HepG2 (cell line): ENCODE measurements around the gene MNAT1.

ENCODE experiments used
- ATRX ChIP-seq: sonication (generic); formaldehyde crosslinking; IDR thresholded peaks from 2 replicates; pipeline ENCODE4 v1.4.0; 2020; ENCODE audit warnings: missing genetic modification reagents, borderline replicate concordance
- FIP1L1 ChIP-seq: fragments of 200-400 bp; formaldehyde crosslinking; IDR thresholded peaks from 2 replicates; pipeline ENCODE4 v1.6.1; 2018; ENCODE audit warnings: low read depth, mild to moderate bottlenecking, low read length, moderate library complexity, borderline replicate concordance; ENCODE audit not compliant: insufficient read depth
- FOXK2 ChIP-seq: fragments of 450-650 bp; IDR thresholded peaks from 2 replicates; pipeline ENCODE4 v1.6.1; 2016
- IRF2 ChIP-seq: IDR thresholded peaks from 2 replicates; pipeline ENCODE4 v1.6.1; 2018; ENCODE audit warnings: missing genetic modification reagents, missing compliant biosample characterization
- JUN ChIP-seq: sonication (generic); formaldehyde crosslinking; IDR thresholded peaks from 2 replicates; pipeline ENCODE4 v1.4.0; 2020; ENCODE audit warnings: mild to moderate bottlenecking, missing genetic modification reagents
- MAFG ChIP-seq: sonication (generic); formaldehyde crosslinking; IDR thresholded peaks from 2 replicates; pipeline ENCODE4 v1.5.1; 2020; ENCODE audit warnings: mild to moderate bottlenecking, missing genetic modification reagents
- ZNF780A ChIP-seq: sonication (generic); formaldehyde crosslinking; IDR thresholded peaks from 2 replicates; pipeline ENCODE4 v1.8.0; 2022; ENCODE audit warnings: mild to moderate bottlenecking, missing genetic modification reagents, moderate library complexity
- TF ChIP-seq, protein P1 (sequence below): sonication (generic); formaldehyde crosslinking; IDR thresholded peaks from 2 replicates; pipeline ENCODE4 v1.8.1; 2023; ENCODE audit warnings: missing genetic modification reagents, inconsistent platforms, borderline replicate concordance
- TF ChIP-seq, protein P2 (sequence below): fragments of 450-650 bp; IDR thresholded peaks from 2 replicates; pipeline ENCODE4 v1.6.1; 2017

DNA sequence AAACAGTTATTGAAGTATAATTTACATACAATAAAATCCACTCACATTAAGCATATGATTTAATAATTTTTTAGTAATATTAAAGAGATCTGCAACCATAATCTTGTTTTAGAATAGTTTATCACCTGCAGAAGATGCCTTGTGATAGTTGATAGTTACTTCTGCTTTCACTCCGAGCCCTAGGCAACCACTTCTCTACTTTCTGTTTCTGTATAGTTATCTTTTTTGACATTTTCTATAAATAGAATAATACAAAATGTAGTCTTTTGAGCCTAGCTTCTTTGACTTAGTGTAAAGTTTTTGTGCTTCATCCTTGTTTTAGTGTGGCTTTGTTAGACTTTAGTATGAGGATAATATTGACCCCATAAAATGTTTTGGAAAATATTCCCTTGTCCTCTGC is 111.0 kb downstream of the MNAT1 start:
- no peak for TF ChIP-seq IRF2 (CRISPR knock-in tag)
- TF ChIP-seq ZNF780A, result no peak
- TF ChIP-seq, protein P1, sequence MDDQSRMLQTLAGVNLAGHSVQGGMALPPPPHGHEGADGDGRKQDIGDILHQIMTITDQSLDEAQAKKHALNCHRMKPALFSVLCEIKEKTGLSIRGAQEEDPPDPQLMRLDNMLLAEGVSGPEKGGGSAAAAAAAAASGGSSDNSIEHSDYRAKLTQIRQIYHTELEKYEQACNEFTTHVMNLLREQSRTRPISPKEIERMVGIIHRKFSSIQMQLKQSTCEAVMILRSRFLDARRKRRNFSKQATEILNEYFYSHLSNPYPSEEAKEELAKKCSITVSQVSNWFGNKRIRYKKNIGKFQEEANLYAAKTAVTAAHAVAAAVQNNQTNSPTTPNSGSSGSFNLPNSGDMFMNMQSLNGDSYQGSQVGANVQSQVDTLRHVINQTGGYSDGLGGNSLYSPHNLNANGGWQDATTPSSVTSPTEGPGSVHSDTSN (CRISPR knock-in tag), result no peak
- no peak for TF ChIP-seq JUN (CRISPR knock-in tag)
- TF ChIP-seq MAFG (CRISPR knock-in tag), result no peak
- no peak for TF ChIP-seq FOXK2
- TF ChIP-seq FIP1L1, result no peak
- TF ChIP-seq, protein P2, sequence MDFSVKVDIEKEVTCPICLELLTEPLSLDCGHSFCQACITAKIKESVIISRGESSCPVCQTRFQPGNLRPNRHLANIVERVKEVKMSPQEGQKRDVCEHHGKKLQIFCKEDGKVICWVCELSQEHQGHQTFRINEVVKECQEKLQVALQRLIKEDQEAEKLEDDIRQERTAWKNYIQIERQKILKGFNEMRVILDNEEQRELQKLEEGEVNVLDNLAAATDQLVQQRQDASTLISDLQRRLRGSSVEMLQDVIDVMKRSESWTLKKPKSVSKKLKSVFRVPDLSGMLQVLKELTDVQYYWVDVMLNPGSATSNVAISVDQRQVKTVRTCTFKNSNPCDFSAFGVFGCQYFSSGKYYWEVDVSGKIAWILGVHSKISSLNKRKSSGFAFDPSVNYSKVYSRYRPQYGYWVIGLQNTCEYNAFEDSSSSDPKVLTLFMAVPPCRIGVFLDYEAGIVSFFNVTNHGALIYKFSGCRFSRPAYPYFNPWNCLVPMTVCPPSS, result no peak
- no peak for TF ChIP-seq ATRX (CRISPR knock-in tag)
